Upper lobe of left lung (tissue), 6 donors: ENCODE data around the gene PPA1. TPM values are rescaled to one million over a fixed set of nuclear protein-coding genes. Genes with fewer than 3 reads are reported as not detected.

Experiments
- ATAC-seq, 2 donors: fragments of 200-7000 bp; cut with Tn5 transposase; one replicate each; pipeline ENCODE4 v1.9.1; 2022; ENCODE audit warnings: mild to moderate bottlenecking in 2 of 2, moderate library complexity in 2 of 2; ENCODE audit not compliant: low FRiP score in 2 of 2
- DNase-seq, 2 donors: peaks; one replicate each; pipeline ENCODE4 v3.0.0-alpha.2; 2019 to 2020
- H3K27ac ChIP-seq, 4 donors: fragments of 200-600 bp; sonication (generic); one replicate each; pipeline ENCODE4 v1.5.1; 2016 to 2019
- H3K27me3 ChIP-seq, 4 donors: fragments of 200-600 bp; sonication (generic); one replicate each; pipeline ENCODE4 v1.5.1; 2017 to 2019
- H3K36me3 ChIP-seq, 4 donors: fragments of 200-600 bp; sonication (generic); one replicate each; pipeline ENCODE4 v1.5.1; 2016 to 2019
- H3K4me1 ChIP-seq, 4 donors: fragments of 200-600 bp; sonication (generic); one replicate each; pipeline ENCODE4 v1.5.1; 2018 to 2019
- H3K4me3 ChIP-seq, 4 donors: fragments of 200-600 bp; sonication (generic); one replicate each; pipeline ENCODE4 v1.5.1; 2017 to 2019; ENCODE audit warnings: mild to moderate bottlenecking in 2 of 4, moderate library complexity in 1 of 4
- H3K9me3 ChIP-seq, 4 donors: fragments of 200-600 bp; sonication (generic); one replicate each; pipeline ENCODE4 v1.5.1; 2018 to 2019
- CTCF ChIP-seq, 6 experiments: fragments of 450-650 bp in 4 of 6; fragments of 200-600 bp in 2 of 6; sonication (generic) in 2 of 6; IDR thresholded peaks; one replicate each; pipeline ENCODE4 v1.5.1; 2016 to 2019; ENCODE audit warnings: antibody characterized with exemption in 6 of 6
- EP300 ChIP-seq, 4 donors: sonication (generic); formaldehyde crosslinking; IDR thresholded peaks; one replicate each; pipeline ENCODE4 v1.5.1; 2017; ENCODE audit warnings: antibody characterized with exemption in 4 of 4, control low read depth in 2 of 4
- POLR2A ChIP-seq, 4 donors: fragments of 450-650 bp; IDR thresholded peaks; one replicate each; pipeline ENCODE4 v1.5.1; 2016 to 2017; ENCODE audit warnings: antibody characterized with exemption in 4 of 4, mild to moderate bottlenecking in 2 of 4
- POLR2AphosphoS5 ChIP-seq, 2 donors: sonication (generic); formaldehyde crosslinking; IDR thresholded peaks; one replicate each; pipeline ENCODE4 v1.5.1; 2017; ENCODE audit warnings: antibody characterized with exemption in 2 of 2
- WGBS, 2 donors: methylation state at CpG; one replicate each; pipeline ENCODE4 v1.1.5; 2017 to 2018; 5-methylcytosine and 5-hydroxymethylcytosine counted together
- total RNA-seq, 6 donors: library from RNA; depleted of rRNA in 4 of 6; stranded (reverse); fragments of >200 nt in 4 of 6; gene quantifications; one replicate each; pipeline versions ENCODE4 v1.1.0 to v1.2.1, GENCODE V29; 2016 to 2021
- donor health status: DM: no; HTN: no; CAD: no; lungs with moderate emphysema.
- donor health status: DM: no; HTN: yes; CAD: no; lungs with severe emphysema.

The PPA1 gene
- total RNA-seq, 6 donors from 2014 or later = 46.1 to 205 (median 154) TPM

- ATAC-seq (no peak), DNase-seq (no peak)
- Histone ChIP-seq H3K27ac (peak overlapping the region; percentile 82 to 94 (median 90)), H3K36me3 (peaks cover 0 to 10% (median 5%) of the 10 kb centered on the region in 4 donors), H3K27me3 (no peaks in the 10 kb centered on the region), H3K4me1 (peaks cover 14 to 46% (median 32%) of the 10 kb centered on the region in 4 donors), H3K9me3 (no peaks in the 10 kb centered on the region), H3K4me3 (peak overlapping the region in 3 of 4 donors; percentile 59 to 99 (median 94))
- WGBS, 2 donors = 16 to 20% methylated on average over 7 to 8 of the region's 8 CpGs
- peak in 1 of 6 experiments; percentile 1 for TF ChIP-seq CTCF (IDR thresholded peaks at IDR 0.05)
- no peak for TF ChIP-seq EP300 (IDR thresholded peaks at IDR 0.05)
- TF ChIP-seq POLR2A (IDR thresholded peaks at IDR 0.05) = no peak
- TF ChIP-seq POLR2AphosphoS5 (IDR thresholded peaks at IDR 0.05) = no peak
Observed at GRCh38 chr10:70233939-70234300, 691 bp upstream of the PPA1 start.

- Histone ChIP-seq H3K27ac (peak overlapping the region; percentile 82 to 94 (median 90)), H3K9me3 (no peaks in the 10 kb centered on the region), H3K27me3 (no peaks in the 10 kb centered on the region), H3K36me3 (peaks cover 0 to 19% (median 5%) of the 10 kb centered on the region in 4 donors), H3K4me3 (peak overlapping the region; percentile 59 to 99 (median 92)), H3K4me1 (peaks cover 17 to 56% (median 41%) of the 10 kb centered on the region in 4 donors)
- TF ChIP-seq POLR2A (IDR thresholded peaks at IDR 0.05) = no peak
- TF ChIP-seq CTCF (IDR thresholded peaks at IDR 0.05) = no peak
- no peak for TF ChIP-seq POLR2AphosphoS5 (IDR thresholded peaks at IDR 0.05)
- no peak for TF ChIP-seq EP300 (IDR thresholded peaks at IDR 0.05)
- 1 to 2% methylated on average over 9 of the region's 18 CpGs for WGBS, 2 donors
- ATAC-seq (no peak), DNase-seq (no peak)
Observed at GRCh38 chr10:70232859-70233108, 445 bp downstream of the PPA1 start.

GRCh38 chr10:70232155-70232858, 922 bp downstream of the PPA1 start:
- 1 to 4% methylated on average over 17 to 39 of the region's 39 CpGs for WGBS, 2 donors
- H3K4me1 ChIP-seq = peaks cover 20 to 55% (median 43%) of the 10 kb centered on the region in 4 donors
- TF ChIP-seq POLR2AphosphoS5 (IDR thresholded peaks at IDR 0.05) (peak; percentile 40 to 76), CTCF (IDR thresholded peaks at IDR 0.05) (no peak), POLR2A (IDR thresholded peaks at IDR 0.05) (peak in 3 of 4 donors; percentile 44 to 66 (median 49)), EP300 (IDR thresholded peaks at IDR 0.05) (peak in 1 of 4 donors; percentile 25)
- H3K9me3 ChIP-seq = no peaks in the 10 kb centered on the region
- peak; percentile 57 to 86 for DNase-seq
- H3K27me3 ChIP-seq = no peaks in the 10 kb centered on the region
- peaks cover 0 to 20% (median 5%) of the 10 kb centered on the region in 4 donors for H3K36me3 ChIP-seq
- peak overlapping the region; percentile 82 to 94 (median 90) for H3K27ac ChIP-seq
- ATAC-seq = peak; percentile 17 to 22
- peak overlapping the region; percentile 59 to 99 (median 92) for H3K4me3 ChIP-seq

- no peak for TF ChIP-seq POLR2A (IDR thresholded peaks at IDR 0.05)
- no peak for TF ChIP-seq POLR2AphosphoS5 (IDR thresholded peaks at IDR 0.05)
- no peak for TF ChIP-seq CTCF (IDR thresholded peaks at IDR 0.05)
- no peak for TF ChIP-seq EP300 (IDR thresholded peaks at IDR 0.05)
- DNase-seq (no peak), ATAC-seq (no peak)
- Histone ChIP-seq H3K9me3 (no peaks in the 10 kb centered on the region), H3K27ac (peak overlapping the region; percentile 13 to 73 (median 51)), H3K4me3 (no peak overlapping the region), H3K36me3 (peaks cover 0 to 26% (median 5%) of the 10 kb centered on the region in 4 donors), H3K4me1 (peaks cover 14 to 57% (median 37%) of the 10 kb centered on the region in 4 donors), H3K27me3 (no peaks in the 10 kb centered on the region)
- WGBS, 2 donors = 33 to 44% methylated on average over 1 of the region's 1 CpG
Observed at GRCh38 chr10:70228491-70228890, 4.7 kb downstream of the PPA1 start.
